GM12878 (cell line): Measurements from ENCODE around the gene SORL1. TPM values are rescaled to one million over a fixed set of nuclear protein-coding genes. Genes with fewer than 3 reads are reported as not detected.

ENCODE experiments used
- ATAC-seq: fragments of 200-7000 bp; cut with Tn5 transposase; 3 replicates; pipeline ENCODE4 v1.9.1; 2020; ENCODE audit warnings: mild to moderate bottlenecking, moderate library complexity
- BruUV-seq: library from RNA; stranded (reverse); fragments of 400-500 nt; replicated peaks from 2 replicates; lab custom pipeline; 2021; lab: Mats Ljungman, UMichigan
- CTCF ChIA-PET: fragments of 300-600 bp; sonication (Branson Sonifier 250); formaldehyde crosslinking; extraction: SDS; loops from one replicate; lab custom pipeline; 2021; ENCODE audit warnings: inconsistent platforms; lab: Yijun Ruan, JAX
- POLR2A ChIA-PET: fragments of 350-600 bp; formaldehyde crosslinking; extraction: SDS; loops from one replicate; lab custom pipeline; 2021; ENCODE audit warnings: inconsistent platforms; lab: Charles Lee
- RAD21 ChIA-PET: fragments of 300-600 bp; sonication (Branson Sonifier 250); formaldehyde crosslinking; loops from one replicate; lab custom pipeline; 2023; ENCODE audit warnings: antibody characterized with exemption; ENCODE audit not compliant: unreplicated experiment; lab: Charles Lee
- SMC1A ChIA-PET: fragments of 300-600 bp; sonication (Branson Sonifier 250); formaldehyde crosslinking; loops from one replicate; lab custom pipeline; 2023; ENCODE audit not compliant: unreplicated experiment, uncharacterized antibody; lab: Charles Lee
- DNase-seq: peaks from one replicate; pipeline ENCODE4 v3.0.0-alpha.2; 2011; ENCODE audit warnings: low read depth, low spot score
- FAIRE-seq: peaks from 3 replicates; lab custom pipeline; 2011; peaks lifted over from hg19 to GRCh38; lab: Jason Lieb, UNC
- H2AFZ ChIP-seq: 2 replicates; pipeline ENCODE4 v1.6.0; 2011; ENCODE audit warnings: low read depth, low read length, control low read depth; ENCODE audit not compliant: control insufficient read depth
- H3K27ac ChIP-seq: 2 replicates; pipeline ENCODE4 v1.5.1; 2011; ENCODE audit warnings: control low read depth; ENCODE audit not compliant: control insufficient read depth, insufficient read depth
- H3K27me3 ChIP-seq, 2 experiments: replicated peaks in 1 of 2; 2 replicates each; pipeline versions ENCODE4 v1.6.0 to v1.6.1; 2011; ENCODE audit warnings: low read length in 1 of 2; ENCODE audit not compliant: control insufficient read depth in 2 of 2, insufficient read depth in 2 of 2
- H3K36me3 ChIP-seq, 2 experiments: 2 replicates each; pipeline ENCODE4 v1.5.1; 2011; ENCODE audit warnings: low read length in 1 of 2; ENCODE audit not compliant: control insufficient read depth in 2 of 2, insufficient read depth in 2 of 2
- H3K4me1 ChIP-seq: 2 replicates; pipeline ENCODE4 v1.6.1; 2011; ENCODE audit warnings: mild to moderate bottlenecking, low read length, moderate library complexity, mixed read lengths; ENCODE audit not compliant: control insufficient read depth, insufficient read depth
- H3K4me2 ChIP-seq: 2 replicates; pipeline ENCODE4 v1.6.0; 2011; ENCODE audit warnings: control low read depth; ENCODE audit not compliant: control insufficient read depth, insufficient read depth
- H3K4me3 ChIP-seq: fragments of 200-600 bp; sonication (generic); 2 replicates; pipeline ENCODE4 v1.5.1; 2016
- H3K79me2 ChIP-seq: 2 replicates; pipeline ENCODE4 v1.6.0; 2011; ENCODE audit warnings: low read length; ENCODE audit not compliant: control insufficient read depth, insufficient read depth
- H3K9ac ChIP-seq: 2 replicates; pipeline ENCODE4 v1.8.0; 2011; ENCODE audit warnings: low read length, control low read depth, mixed read lengths; ENCODE audit not compliant: control insufficient read depth, insufficient read depth
- H3K9me3 ChIP-seq: replicated peaks from 3 replicates; pipeline ENCODE4 v1.5.1; 2011; ENCODE audit warnings: mild to moderate bottlenecking, low read length; ENCODE audit not compliant: control insufficient read depth, insufficient read depth
- H4K20me1 ChIP-seq: 2 replicates; pipeline ENCODE4 v1.6.0; 2011; ENCODE audit not compliant: control insufficient read depth, insufficient read depth
- E2F8 ChIP-seq: fragments of 450-650 bp; IDR thresholded peaks from 2 replicates; pipeline ENCODE4 v1.6.1; 2018; ENCODE audit warnings: mild to moderate bottlenecking, low read depth, moderate library complexity; ENCODE audit not compliant: partially characterized antibody
- ELK1 ChIP-seq: IDR thresholded peaks from 2 replicates; pipeline ENCODE4 v1.6.1; 2012; ENCODE audit warnings: low read depth, low read length, improper control_type of control experiment
- IKZF2 ChIP-seq, 2 experiments: fragments of 450-650 bp; IDR thresholded peaks; 2 replicates each; pipeline ENCODE4 v1.6.1; 2017; ENCODE audit warnings: mild to moderate bottlenecking in 2 of 2, moderate library complexity in 2 of 2
- KAT2A ChIP-seq: conservative IDR thresholded peaks from 2 replicates; pipeline ENCODE4 v1.6.1; 2011; ENCODE audit warnings: low read depth, low read length; ENCODE audit not compliant: control insufficient read depth
- MLLT1 ChIP-seq: fragments of 450-650 bp; IDR thresholded peaks from 2 replicates; pipeline ENCODE4 v1.6.1; 2016; ENCODE audit warnings: mild to moderate bottlenecking
- RELB ChIP-seq: fragments of 450-650 bp; IDR thresholded peaks from 2 replicates; pipeline ENCODE4 v1.6.1; 2017; ENCODE audit warnings: low read depth, mild to moderate bottlenecking, moderate library complexity
- SRF ChIP-seq, 2 experiments: IDR thresholded peaks; 2 replicates each; pipeline ENCODE4 v1.6.1; 2011; ENCODE audit warnings: low read depth in 2 of 2, low read length in 2 of 2, mild to moderate bottlenecking in 1 of 2, moderate library complexity in 1 of 2
- USF2 ChIP-seq: IDR thresholded peaks from 2 replicates; pipeline ENCODE4 v1.6.1; 2011; ENCODE audit warnings: low read depth, low read length, improper control_type of control experiment, borderline replicate concordance
- YBX1 ChIP-seq: fragments of 450-650 bp; IDR thresholded peaks from 2 replicates; pipeline ENCODE4 v1.6.1; 2016; ENCODE audit warnings: antibody characterized with exemption
- ZNF687 ChIP-seq: fragments of 450-650 bp; IDR thresholded peaks from 2 replicates; pipeline ENCODE4 v1.6.1; 2017; ENCODE audit warnings: mild to moderate bottlenecking, moderate library complexity
- WGBS: methylation state at CpG from one replicate; pipeline ENCODE4 v1.1.6; 2016; ENCODE audit warnings: low lambda C conversion rate; ENCODE audit not compliant: insufficient replicate concordance, insufficient coverage; ENCODE audit errors: missing lambda C conversion rate; 5-methylcytosine and 5-hydroxymethylcytosine counted together
- in situ Hi-C: fragments of 300-500 bp; cut with MboI; formaldehyde crosslinking; loops from 9 replicates; pipeline ENCODE4 v1.14.3; 2018; ENCODE audit warnings: mixed read lengths
- intact Hi-C: fragments of 100-400 bp; cut with micrococcal nuclease; formaldehyde crosslinking; loops from one replicate; pipeline ENCODE4 v1.14.2; 2022; ENCODE audit not compliant: unreplicated experiment
- polyA plus RNA-seq, 11 experiments: library from polyadenylated mRNA; depleted of rRNA in 4 of 11; unstranded in 6 of 11; stranded (reverse) in 5 of 11; fragments of >200 nt; fragmentation: Nextera tagmentation in 4 of 11; fragmentation: Illumina TruSeq in 1 of 11; extraction: Ambion mirVana in 4 of 11; extraction: Trizol in 1 of 11; gene quantifications; 1 replicate in 1 of 11; 2 replicates in 10 of 11; pipeline versions ENCODE4 v1.2.1 to v1.2.3, GENCODE V29; 2011 to 2016; ENCODE audit warnings: inconsistent platforms in 2 of 11, missing spikeins in 2 of 11, low read depth in 1 of 11
- total RNA-seq, 4 experiments: library from RNA; depleted of rRNA in 3 of 4; stranded (reverse); fragments of >200 nt in 3 of 4; fragmentation: Illumina TruSeq in 1 of 4; extraction: Trizol in 1 of 4; gene quantifications; 2 replicates each; pipeline versions ENCODE4 v1.2.1 to v1.2.3, GENCODE V29; 2013 to 2021

SORL1 gene
- total and polyA plus RNA-seq, 10 of the 15 experiments (the other 5 are each of a cell fraction or from before 2014, with no cell fraction given) = 20.2 to 107 (median 59.9) TPM

- WGBS = 96% methylated on average over 4 of the region's 4 CpGs
- Histone ChIP-seq H3K9ac (no peak overlapping the region; the same call in 1 of the 2 replicates), H3K36me3 (no peaks in the 10 kb centered on the region), H3K4me2 (peak overlapping the region; percentile 77; the same call in 1 of the 2 replicates), H2AFZ (peak overlapping the region; percentile 20; the same call in 1 of the 2 replicates), H3K4me1 (peaks cover 59% of the 10 kb centered on the region), H3K27ac (peak overlapping the region; percentile 76), H3K9me3 (no peaks in the 10 kb centered on the region), H4K20me1 (no peaks in the 10 kb centered on the region), H3K27me3 (no peaks in the 10 kb centered on the region), H3K79me2 (peaks cover 44% of the 10 kb centered on the region), H3K4me3 (no peak overlapping the region)
- in situ Hi-C loops (no loop called here), intact Hi-C loops (no loop called here)
- BruUV-seq = no TSS peak
- RAD21 ChIA-PET = interaction anchor here (1.2 to 12.7 kb wide), 6 partner anchors 14 to 142 kb away, joined by 3 to 232 read pairs (median 30); no protein-coding TSS in a partner anchor
- ATAC-seq = no peak
- no peak for FAIRE-seq
- no peak for DNase-seq
- SMC1A ChIA-PET = interaction anchor here (1.3 to 14.0 kb wide), 9 partner anchors 13 to 144 kb away, joined by 3 to 266 read pairs (median 32); no protein-coding TSS in a partner anchor
- CTCF ChIA-PET = interaction anchor here (0.9 to 6.6 kb wide), 12 partner anchors 8 to 163 kb away, joined by 3 to 50 read pairs (median 6); no protein-coding TSS in a partner anchor
- POLR2A ChIA-PET = interaction anchor here (1.1 to 2.2 kb wide), 5 partner anchors 8 to 121 kb away, joined by 3 to 10 read pairs (median 10); no protein-coding TSS in a partner anchor
- no peak for TF ChIP-seq IKZF2 (IDR thresholded peaks at IDR 0.05)
- no peak for TF ChIP-seq E2F8
- no peak for TF ChIP-seq ZNF687
- TF ChIP-seq YBX1 = no peak
- TF ChIP-seq ELK1 = no peak
- TF ChIP-seq USF2 = no peak
- no peak for TF ChIP-seq RELB
- TF ChIP-seq SRF (IDR thresholded peaks at IDR 0.05; ENCODE audit: low read depth in 2 of 2, low read length in 2 of 2) = no peak
- no peak for TF ChIP-seq KAT2A
- no peak for TF ChIP-seq MLLT1
Measured at GRCh38 chr11:121448011-121448410, 4.1 kb upstream of the SORL1 start.
